Stomach (tissue), 9 donors: ENCODE measurements around the gene ANKRD34A. TPM values are rescaled to one million over a fixed set of nuclear protein-coding genes. Genes with fewer than 3 reads are reported as not detected.
A peak's percentile ranks its signal among the peaks of the same experiment; 100 is the strongest.

ENCODE experiments used
- DNase-seq, 2 donors: peaks; one replicate each; pipeline versions ENCODE4 v3.0.0 to v3.0.0-alpha.2; 2013 to 2019
- H3K27ac ChIP-seq, 5 donors: fragments of 200-600 bp in 4 of 5; sonication (generic) in 4 of 5; one replicate each; pipeline ENCODE4 v1.5.1; 2013 to 2019; ENCODE audit warnings: mild to moderate bottlenecking in 1 of 5, moderate library complexity in 1 of 5
- H3K27me3 ChIP-seq, 3 donors: fragments of 200-600 bp; sonication (generic); one replicate each; pipeline ENCODE4 v1.5.1; 2017 to 2019; ENCODE audit warnings: mixed run types in 1 of 3
- H3K36me3 ChIP-seq, 4 donors: fragments of 200-600 bp; sonication (generic); 1 replicate in 3 of 4; 2 replicates in 1 of 4; pipeline ENCODE4 v1.5.1; 2016 to 2019
- H3K4me1 ChIP-seq, 4 donors: fragments of 200-600 bp; sonication (generic); one replicate each; pipeline ENCODE4 v1.5.1; 2016 to 2019
- H3K4me3 ChIP-seq, 4 donors: fragments of 200-600 bp; sonication (generic) in 3 of 4; one replicate each; pipeline ENCODE4 v1.5.1; 2016 to 2019; ENCODE audit warnings: mild to moderate bottlenecking in 1 of 4
- H3K9me3 ChIP-seq, 4 donors: fragments of 200-600 bp; sonication (generic); one replicate each; pipeline ENCODE4 v1.5.1; 2016 to 2019
- CTCF ChIP-seq, 7 experiments: fragments of 450-650 bp in 4 of 7; fragments of 200-600 bp in 3 of 7; sonication (generic) in 3 of 7; IDR thresholded peaks; one replicate each; pipeline ENCODE4 v1.5.1; 2016 to 2019; ENCODE audit warnings: antibody characterized with exemption in 7 of 7, control low read depth in 2 of 7, mild to moderate bottlenecking in 1 of 7
- EP300 ChIP-seq: sonication (generic); formaldehyde crosslinking; IDR thresholded peaks from one replicate; pipeline ENCODE4 v1.6.1; 2017; ENCODE audit warnings: antibody characterized with exemption
- POLR2A ChIP-seq, 4 donors: fragments of 450-650 bp; IDR thresholded peaks; one replicate each; pipeline ENCODE4 v1.6.1; 2016; ENCODE audit warnings: antibody characterized with exemption in 4 of 4, control low read depth in 2 of 4, mild to moderate bottlenecking in 1 of 4, moderate library complexity in 1 of 4
- POLR2AphosphoS5 ChIP-seq, 3 donors: sonication (generic); formaldehyde crosslinking; IDR thresholded peaks; one replicate each; pipeline ENCODE4 v1.6.1; 2016; ENCODE audit warnings: antibody characterized with exemption in 3 of 3
- WGBS, 5 donors: extraction: QIAGEN DNeasy Blood & Tissue Kit in 3 of 5; methylation state at CpG; one replicate each; pipeline versions ENCODE4 v1.1.5 to v1.1.7; 2013 to 2018; 5-methylcytosine and 5-hydroxymethylcytosine counted together
- intact Hi-C: fragments of 100-400 bp; cut with DNase I; formaldehyde crosslinking; loops from one replicate; pipeline ENCODE4 v1.15.1; 2023; ENCODE audit warnings: low total_unique reads
- polyA plus RNA-seq, 3 donors: library from polyadenylated mRNA; stranded (reverse); fragments of 200-250 nt; gene quantifications; one replicate each; pipeline ENCODE4 v1.2.3, GENCODE V29; 2013
- total RNA-seq, 5 donors: library from RNA; depleted of rRNA; stranded (reverse); fragments of >200 nt; gene quantifications; one replicate each; pipeline versions ENCODE4 v1.1.0 to v1.2.3, GENCODE V29; 2014 to 2016
- donor health status: healthy with polysubstance abuse.
- donor health status: Bipolar disorder and iron deficiency.
- donor health status: healthy.

ANKRD34A gene
- total and polyA plus RNA-seq, 8 donors: 0.19 to 2.6 (median 0.73) TPM; not detected in 3

GRCh38 chr1:145997718-145998023 lies 33.3 kb upstream of the ANKRD34A start:
- TF ChIP-seq POLR2AphosphoS5 (IDR thresholded peaks at IDR 0.05) (no peak), CTCF (IDR thresholded peaks at IDR 0.05) (no peak), EP300 (no peak), POLR2A (IDR thresholded peaks at IDR 0.05) (no peak)
- peak overlapping the region; percentile 75 to 100 (median 97) for H3K27ac ChIP-seq
- peak in 1 of 2 donors; percentile 72 for DNase-seq
- H3K9me3 ChIP-seq: no peaks in the 10 kb centered on the region
- H3K27me3 ChIP-seq: no peaks in the 10 kb centered on the region
- 11 to 20% (median 15%) methylated on average over 3 of the region's 3 CpGs for WGBS, 5 donors
- peaks cover 35 to 56% (median 42%) of the 10 kb centered on the region in 4 donors for H3K4me1 ChIP-seq
- H3K36me3 ChIP-seq: peaks cover 27 to 37% (median 29%) of the 10 kb centered on the region in 4 donors
- intact Hi-C loops: no loop called here
- H3K4me3 ChIP-seq: peak overlapping the region; percentile 70 to 97 (median 76)

GRCh38 chr1:145997016-145997717 lies 32.8 kb upstream of the ANKRD34A start:
- intact Hi-C loops: no loop called here
- peaks cover 40 to 58% (median 47%) of the 10 kb centered on the region in 4 donors for H3K4me1 ChIP-seq
- peak; percentile 53 to 83 for DNase-seq
- H3K36me3 ChIP-seq: peaks cover 30 to 42% (median 34%) of the 10 kb centered on the region in 4 donors
- peak overlapping the region; percentile 70 to 97 (median 76) for H3K4me3 ChIP-seq
- H3K27ac ChIP-seq: peak overlapping the region; percentile 93 to 100 (median 98)
- H3K27me3 ChIP-seq: no peaks in the 10 kb centered on the region
- TF ChIP-seq CTCF (IDR thresholded peaks at IDR 0.05): no peak
- no peak for TF ChIP-seq EP300
- peak; percentile 32 to 90 (median 77) for TF ChIP-seq POLR2AphosphoS5 (IDR thresholded peaks at IDR 0.05)
- peak in 1 of 4 donors; percentile 34 for TF ChIP-seq POLR2A (IDR thresholded peaks at IDR 0.05)
- no peaks in the 10 kb centered on the region for H3K9me3 ChIP-seq
- WGBS, 5 donors: 6 to 10% (median 8%) methylated on average over 12 of the region's 12 CpGs

GRCh38 chr1:145996433-145997015 lies 32.1 kb upstream of the ANKRD34A start, which contains the start of gene TXNIP:
Gene TXNIP (minus strand): TSS chr1:145996579. CDS start chr1:145996266, 313 bp downstream.
- Histone ChIP-seq H3K4me1 (peaks cover 44 to 59% (median 52%) of the 10 kb centered on the region in 4 donors), H3K9me3 (no peaks in the 10 kb centered on the region), H3K4me3 (peak within 1 kb of the TSS; percentile 70 to 97 (median 76)), H3K36me3 (peaks cover 30 to 44% (median 36%) of the 10 kb centered on the region in 4 donors), H3K27me3 (no peaks in the 10 kb centered on the region), H3K27ac (peak within 1 kb of the TSS; percentile 93 to 100 (median 98))
- TF ChIP-seq CTCF (IDR thresholded peaks at IDR 0.05) (no peak), POLR2AphosphoS5 (IDR thresholded peaks at IDR 0.05) (peak; percentile 91 to 100 (median 100)), POLR2A (IDR thresholded peaks at IDR 0.05) (peak in 2 of 4 donors; percentile 73 to 93)
- WGBS, 5 donors: 0 to 1% (median 1%) methylated on average over 30 of the region's 30 CpGs
- peak; percentile 99 to 100 for DNase-seq
- intact Hi-C loops: no loop called here

GRCh38 chr1:145995964-145996432 lies 31.6 kb upstream of the ANKRD34A start:
- DNase-seq: peak in 1 of 2 donors; percentile 37
- Histone ChIP-seq H3K27me3 (no peaks in the 10 kb centered on the region), H3K4me3 (peak overlapping the region; percentile 70 to 97 (median 76)), H3K9me3 (no peaks in the 10 kb centered on the region), H3K4me1 (peaks cover 42 to 65% (median 53%) of the 10 kb centered on the region in 4 donors), H3K36me3 (peaks cover 30 to 44% (median 36%) of the 10 kb centered on the region in 4 donors), H3K27ac (peak overlapping the region; percentile 72 to 100 (median 97))
- TF ChIP-seq EP300 (no peak), POLR2AphosphoS5 (IDR thresholded peaks at IDR 0.05) (peak in 1 of 3 donors; percentile 53), CTCF (IDR thresholded peaks at IDR 0.05) (no peak), POLR2A (IDR thresholded peaks at IDR 0.05) (peak in 1 of 4 donors; percentile 2)
- WGBS, 5 donors: 0 to 1% (median 0%) methylated on average over 13 of the region's 13 CpGs
- intact Hi-C loops: no loop called here
